Left ventricle myocardium inferior (tissue), 1 donor: ENCODE measurements around the gene BAG5. TPM values are rescaled to one million over a fixed set of nuclear protein-coding genes. Genes with fewer than 3 reads are reported as not detected.

Experiments
- DNase-seq: peaks from one replicate; pipeline ENCODE4 v3.0.0-alpha.2; 2020
- H3K27ac ChIP-seq: fragments of 200-600 bp; replicated peaks from 2 replicates; pipeline ENCODE4 v1.8.0; 2021
- H3K27me3 ChIP-seq: fragments of 200-600 bp; 2 replicates; pipeline ENCODE4 v1.8.0; 2021; ENCODE audit warnings: low read depth
- H3K36me3 ChIP-seq: fragments of 200-600 bp; 2 replicates; pipeline ENCODE4 v1.8.0; 2021
- H3K4me1 ChIP-seq: fragments of 200-600 bp; 2 replicates; pipeline ENCODE4 v1.8.0; 2021
- H3K4me3 ChIP-seq: fragments of 200-600 bp; 2 replicates; pipeline ENCODE4 v1.8.0; 2021; ENCODE audit warnings: mild to moderate bottlenecking, moderate library complexity
- H3K9me3 ChIP-seq: fragments of 200-600 bp; replicated peaks from 2 replicates; pipeline ENCODE4 v1.8.0; 2021
- CTCF ChIP-seq: fragments of 200-600 bp; IDR thresholded peaks from 2 replicates; pipeline ENCODE4 v1.8.0; 2021; ENCODE audit warnings: antibody characterized with exemption, mild to moderate bottlenecking, borderline replicate concordance
- intact Hi-C: fragments of 100-400 bp; cut with micrococcal nuclease; formaldehyde crosslinking; loops from one replicate; pipeline ENCODE4 v1.11.0; 2022
- total RNA-seq: library from RNA; stranded (reverse); fragmentation: NEBNext Ultra II Directional; extraction: Animal tissue kit (Norgen Biotek cat#: 25700); gene quantifications from one replicate; pipeline ENCODE4 v1.2.1, GENCODE V29; 2021
- donor health status: DM: no; HTN: yes; CAD: no; lungs with severe emphysema.

The BAG5 gene
- total RNA-seq, 1 donor from 2014 or later, result 16.7 TPM

GRCh38 chr14:103517721-103518421 lies 44.6 kb downstream of the BAG5 start:
- H3K4me3 ChIP-seq, result no peak overlapping the region
- H3K27ac ChIP-seq, result peak overlapping the region; percentile 89
- no peaks in the 10 kb centered on the region for H3K27me3 ChIP-seq
- intact Hi-C loops, result loop anchor here (2.0 kb wide), 1 partner anchor 29 kb away; no protein-coding TSS in a partner anchor
- TF ChIP-seq CTCF, result no peak
- no peaks in the 10 kb centered on the region for H3K36me3 ChIP-seq
- H3K9me3 ChIP-seq, result no peaks in the 10 kb centered on the region
- peaks cover 88% of the 10 kb centered on the region for H3K4me1 ChIP-seq
- no peak for DNase-seq

GRCh38 chr14:103517174-103517566 lies 45.3 kb downstream of the BAG5 start:
- Histone ChIP-seq H3K4me3 (no peak overlapping the region), H3K4me1 (peaks cover 91% of the 10 kb centered on the region), H3K27me3 (no peaks in the 10 kb centered on the region), H3K36me3 (no peaks in the 10 kb centered on the region), H3K27ac (peak overlapping the region; percentile 89), H3K9me3 (no peaks in the 10 kb centered on the region)
- TF ChIP-seq CTCF, result no peak
- intact Hi-C loops, result no loop called here
- DNase-seq, result no peak

- Histone ChIP-seq H3K27ac (peak overlapping the region; percentile 89), H3K4me1 (peaks cover 85% of the 10 kb centered on the region), H3K36me3 (peaks cover 1% of the 10 kb centered on the region), H3K27me3 (no peaks in the 10 kb centered on the region), H3K4me3 (no peak overlapping the region), H3K9me3 (no peaks in the 10 kb centered on the region)
- intact Hi-C loops, result no loop called here
- DNase-seq, result peak; percentile 7
- TF ChIP-seq CTCF, result no peak
These were observed 45.9 kb downstream of the BAG5 start for GRCh38 chr14:103516426-103517173.

GRCh38 chr14:103514596-103515421 lies 47.6 kb downstream of the BAG5 start:
- intact Hi-C loops, result no loop called here
- Histone ChIP-seq H3K9me3 (no peaks in the 10 kb centered on the region), H3K27me3 (no peaks in the 10 kb centered on the region), H3K4me3 (no peak overlapping the region), H3K27ac (peak overlapping the region; percentile 11), H3K36me3 (peaks cover 17% of the 10 kb centered on the region), H3K4me1 (peaks cover 67% of the 10 kb centered on the region)
- peak; percentile 13 for DNase-seq
- no peak for TF ChIP-seq CTCF
